ENCODE results near the gene CPA1.

CPA1 gene

DNA sequence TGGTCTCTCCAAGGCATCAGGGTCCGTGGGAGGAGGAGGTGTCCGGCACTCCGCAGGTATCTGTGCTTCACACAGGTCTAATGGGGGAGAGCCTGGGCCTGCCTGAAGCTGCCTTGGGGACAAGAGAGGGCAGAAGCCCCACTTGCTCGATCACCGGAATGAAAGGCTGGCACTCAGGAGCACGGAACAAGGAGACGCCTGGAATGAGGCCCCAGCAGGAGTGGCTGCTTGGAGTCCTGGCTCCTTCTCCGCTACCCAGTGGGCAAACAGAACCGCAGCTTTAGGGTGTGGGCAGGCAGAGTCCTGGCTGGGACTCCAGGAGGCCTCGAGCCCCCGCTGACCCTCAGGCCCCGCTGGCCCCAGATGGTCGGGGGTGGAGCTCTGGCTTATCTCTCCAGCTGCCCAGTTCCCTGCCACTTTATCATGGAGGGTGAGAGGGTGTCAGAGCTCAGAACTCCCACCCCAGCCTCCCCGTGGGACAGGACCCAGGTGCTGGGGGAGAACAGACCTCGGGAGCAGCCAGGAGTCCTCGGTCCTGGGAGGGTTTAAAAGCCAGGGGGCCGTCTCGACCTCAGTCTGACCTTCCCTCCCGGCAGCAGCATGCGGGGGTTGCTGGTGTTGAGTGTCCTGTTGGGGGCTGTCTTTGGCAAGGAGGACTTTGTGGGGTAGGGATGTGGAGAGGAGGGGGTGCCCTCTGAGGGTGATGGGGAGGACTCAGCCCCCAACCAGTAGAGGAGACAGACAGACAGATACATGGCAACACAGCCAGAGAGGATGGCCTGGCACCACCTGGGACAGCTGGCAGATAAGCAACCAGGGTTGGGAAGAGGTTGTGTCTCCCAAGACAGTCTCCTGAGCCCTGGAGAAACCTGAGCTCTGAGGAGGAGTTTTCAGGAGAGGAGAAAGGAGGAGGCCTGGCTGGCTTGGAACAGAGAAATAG is at the start of gene CPA1:
Gene CPA1 (plus strand): TSS at position 574 of the 940 bp plus-strand sequence. CDS start 27 bp downstream, at position 601.
- DNase-seq: no peak

DNA sequence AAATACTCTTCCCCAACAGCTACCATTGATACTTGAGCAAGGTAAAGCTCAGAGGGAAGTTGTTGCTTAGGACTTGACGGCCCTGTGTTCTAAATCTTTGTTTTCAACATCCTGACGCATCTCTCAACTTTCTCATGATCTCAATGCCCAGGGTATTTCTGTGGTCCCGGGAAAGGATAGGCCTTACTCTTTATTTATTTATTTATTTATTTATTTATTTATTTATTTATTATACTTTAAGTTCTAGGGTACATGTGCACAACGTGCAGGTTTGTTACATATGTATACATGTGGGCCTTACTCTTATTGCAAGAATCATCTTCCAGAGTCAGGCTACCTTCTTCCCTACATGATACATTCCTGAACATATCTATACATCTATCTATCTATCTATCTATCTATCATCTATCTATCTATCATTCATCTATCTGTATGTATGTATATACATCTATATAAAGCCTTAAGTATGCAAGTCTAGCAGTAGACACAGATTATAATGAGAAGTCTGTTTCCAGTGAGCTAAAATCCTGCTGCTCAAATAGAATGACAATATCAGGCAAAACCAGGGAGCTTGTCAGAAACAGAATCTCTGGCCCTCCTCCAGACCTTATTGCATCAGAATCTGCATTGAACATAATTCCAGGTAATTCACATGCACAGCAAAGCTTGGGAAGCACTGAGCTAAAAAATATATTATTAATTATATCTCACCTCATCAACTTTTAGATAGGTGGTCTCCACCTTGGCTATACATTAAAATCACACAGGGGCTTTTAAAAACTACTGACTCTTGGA is 47.8 kb upstream of the CPA1 start:
- no peak for DNase-seq

DNA sequence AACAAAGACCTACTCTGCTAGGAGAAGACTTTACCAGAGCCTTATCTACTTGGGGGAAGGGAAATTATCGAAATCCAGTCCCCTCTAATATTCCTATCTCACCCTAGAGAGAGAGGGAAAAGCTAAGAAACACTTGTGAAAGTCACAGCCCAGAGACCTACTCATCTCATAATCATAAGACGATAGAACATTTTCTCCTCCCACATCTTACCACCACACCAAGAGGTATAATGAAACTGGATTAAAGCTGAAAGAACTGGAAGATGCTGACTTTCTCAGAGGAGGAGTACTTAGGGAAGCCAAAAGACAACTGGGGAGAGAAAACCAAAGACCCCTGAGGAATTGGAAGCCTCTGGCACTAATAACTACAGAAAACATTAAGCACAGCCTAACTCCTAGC is 46.5 kb upstream of the CPA1 start:
- no peak for DNase-seq

DNA sequence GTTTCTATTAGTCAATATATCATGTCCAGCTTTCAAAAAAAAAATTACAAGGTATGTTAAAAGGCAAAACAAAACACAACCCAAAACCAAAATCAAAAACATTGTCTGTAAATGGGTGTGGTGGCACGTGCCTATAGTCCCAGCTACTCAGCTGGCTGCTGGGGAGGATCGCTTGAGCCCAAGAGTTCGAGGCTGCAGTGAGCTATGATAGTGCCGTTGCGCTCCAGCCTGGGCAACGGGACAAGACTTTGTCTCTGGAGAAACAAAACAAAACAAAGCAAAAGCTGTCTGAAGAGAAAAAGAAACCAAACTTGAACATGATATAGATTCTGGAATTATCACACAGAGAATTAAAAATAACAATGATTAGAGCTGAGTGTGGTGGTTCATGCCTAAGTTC is 46.0 kb upstream of the CPA1 start:
- DNase-seq: no peak

DNA sequence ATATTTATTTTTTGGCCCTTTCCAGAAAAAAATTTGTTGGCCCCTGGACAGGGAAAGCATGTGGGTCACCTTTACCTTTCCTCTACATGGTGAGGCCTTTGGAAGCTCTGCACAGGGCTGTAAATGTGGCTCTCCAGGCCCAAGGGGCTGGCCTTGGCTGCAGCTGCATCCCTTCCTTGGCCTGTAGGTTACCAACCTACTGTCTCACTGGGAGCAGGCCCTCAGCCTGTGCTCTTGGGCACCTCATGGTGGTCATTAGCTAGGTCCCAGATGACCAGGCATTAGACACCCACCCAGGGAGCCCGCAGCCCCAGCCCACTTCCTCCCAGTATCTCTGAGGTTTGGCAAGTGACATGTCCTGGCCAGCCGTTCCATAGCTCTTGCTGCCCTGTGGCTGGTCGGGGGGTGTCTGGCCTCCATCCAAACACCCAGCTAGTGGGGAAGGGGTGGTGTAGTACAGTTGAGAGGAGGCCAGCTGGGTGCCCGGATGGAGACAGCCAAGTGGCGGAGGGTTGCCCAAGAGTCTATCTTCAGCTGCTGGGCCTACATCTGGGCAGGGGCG is 42.8 kb upstream of the CPA1 start:
- DNase-seq: no peak

DNA sequence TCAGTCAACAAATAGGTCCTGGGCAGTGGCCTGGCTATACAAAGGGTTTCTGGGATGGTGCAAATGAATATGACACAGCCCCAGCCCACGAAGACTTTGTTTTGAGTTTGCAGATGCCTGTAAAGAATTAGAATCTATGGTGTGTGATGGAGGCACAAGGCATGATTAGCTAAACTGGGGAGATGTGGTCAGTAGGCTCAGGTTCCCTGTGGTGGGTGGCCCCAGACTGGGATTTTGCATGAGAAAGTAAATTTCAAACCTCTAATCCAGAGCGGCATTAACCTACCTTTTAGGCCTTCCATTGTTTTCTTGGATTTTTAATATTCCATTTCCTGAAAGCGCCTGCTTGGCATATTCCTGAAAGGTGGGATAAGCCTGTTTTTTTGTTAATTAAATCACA is 42.1 kb upstream of the CPA1 start:
- DNase-seq: no peak

DNA sequence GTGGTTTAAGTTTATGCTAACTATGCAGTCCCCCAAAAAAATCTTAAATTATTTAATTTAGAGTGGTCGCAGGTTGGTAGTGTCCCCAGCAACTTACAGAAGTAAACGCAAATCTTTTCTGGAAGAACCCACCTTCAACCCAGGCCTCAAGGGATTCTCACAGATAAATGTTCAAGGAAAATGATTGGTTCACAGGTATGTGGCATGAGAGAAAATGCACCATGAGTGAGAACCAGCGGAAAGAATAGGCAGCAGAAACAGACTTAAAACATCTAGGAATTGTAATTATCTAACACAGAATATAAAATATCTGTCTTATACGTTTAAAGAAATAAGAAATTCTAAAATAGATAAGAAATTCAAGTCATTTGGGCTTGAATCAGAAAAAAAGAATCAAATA is 38.4 kb upstream of the CPA1 start:
- no peak for DNase-seq

DNA sequence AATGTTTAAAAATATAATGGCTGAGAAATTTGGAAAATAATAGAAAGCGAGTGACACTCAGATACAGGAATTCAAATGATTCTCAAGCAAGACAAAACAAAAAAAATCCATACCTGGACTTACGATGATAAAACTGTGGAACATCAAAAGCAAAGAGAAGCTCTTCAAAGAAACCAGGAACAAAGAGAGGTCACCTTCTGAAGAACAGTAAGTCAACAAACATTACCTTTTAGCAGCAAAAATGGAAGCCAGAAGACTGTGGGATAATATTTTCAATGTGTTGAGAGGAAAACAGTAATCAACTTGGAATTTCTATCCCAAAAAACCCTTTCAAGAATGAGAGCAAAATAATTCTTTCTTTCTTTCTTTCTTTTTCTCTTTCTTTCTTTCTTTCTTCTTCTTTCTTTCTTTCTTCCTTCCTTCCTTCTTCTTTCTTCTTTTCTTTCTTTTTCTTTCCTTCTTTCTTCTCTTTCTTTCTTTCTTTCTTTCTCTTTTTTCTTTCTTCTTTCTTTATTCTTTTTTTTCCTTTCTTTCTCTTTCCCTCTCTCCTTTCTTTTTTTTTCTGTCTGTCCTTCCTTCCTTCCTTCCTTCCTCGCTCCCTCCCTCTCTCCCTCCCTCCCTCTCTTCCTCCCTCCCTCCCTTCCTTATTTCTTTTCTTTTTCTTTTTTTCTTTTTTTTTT is 37.5 kb upstream of the CPA1 start:
- no peak for DNase-seq

DNA sequence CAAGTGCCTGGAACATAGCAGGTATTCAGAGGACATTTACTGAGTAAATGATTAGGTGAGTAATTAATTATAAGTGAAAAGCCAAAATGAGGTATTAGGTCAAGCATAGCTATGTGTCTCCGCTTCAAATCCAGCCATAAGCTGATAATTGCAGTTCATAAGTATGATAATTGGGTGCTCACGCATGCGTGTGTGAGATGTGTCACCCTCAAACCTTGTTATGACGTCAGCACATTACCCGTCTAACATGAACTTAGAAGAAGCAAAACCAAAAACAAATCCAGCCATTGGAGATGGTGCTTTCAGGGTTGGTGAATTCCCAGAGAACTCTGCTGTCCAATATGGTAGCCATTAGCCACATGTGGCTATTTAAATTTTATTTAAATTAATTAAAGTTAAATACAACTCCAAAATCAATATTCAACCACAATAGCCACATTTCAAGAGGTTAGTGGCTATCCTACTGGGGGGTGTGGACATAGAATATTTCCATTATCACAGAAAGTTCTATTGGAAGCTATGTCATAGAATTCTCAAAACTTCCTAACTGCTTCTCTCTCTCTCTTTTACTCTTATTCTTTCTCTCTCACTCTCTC is 35.9 kb upstream of the CPA1 start, which contains the start of gene CPA5:
Gene CPA5 (plus strand): TSS at position 546 of the 596 bp plus-strand sequence. CDS start 1,670 bp downstream, outside the sequence.
- no peak for DNase-seq

DNA sequence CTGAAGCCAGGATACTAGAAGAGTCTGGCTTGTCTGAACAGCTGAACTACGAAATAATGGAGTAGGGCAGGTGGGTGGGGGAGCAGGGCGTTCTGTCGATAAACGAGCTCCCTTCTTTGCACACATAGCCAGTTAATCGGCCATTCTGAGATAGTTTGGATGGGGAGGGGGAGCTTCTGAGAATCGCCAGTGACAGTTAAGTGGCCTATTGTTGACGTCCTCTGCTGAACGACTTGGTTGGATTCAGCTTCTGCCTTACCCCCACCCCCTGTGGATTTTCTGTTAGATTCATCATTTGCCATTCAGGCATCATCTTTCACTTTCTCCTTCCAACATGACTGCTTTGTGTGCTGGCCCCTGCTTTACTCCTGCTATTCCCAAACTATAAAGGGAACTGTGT is 35.2 kb upstream of the CPA1 start:
- DNase-seq: no peak

DNA sequence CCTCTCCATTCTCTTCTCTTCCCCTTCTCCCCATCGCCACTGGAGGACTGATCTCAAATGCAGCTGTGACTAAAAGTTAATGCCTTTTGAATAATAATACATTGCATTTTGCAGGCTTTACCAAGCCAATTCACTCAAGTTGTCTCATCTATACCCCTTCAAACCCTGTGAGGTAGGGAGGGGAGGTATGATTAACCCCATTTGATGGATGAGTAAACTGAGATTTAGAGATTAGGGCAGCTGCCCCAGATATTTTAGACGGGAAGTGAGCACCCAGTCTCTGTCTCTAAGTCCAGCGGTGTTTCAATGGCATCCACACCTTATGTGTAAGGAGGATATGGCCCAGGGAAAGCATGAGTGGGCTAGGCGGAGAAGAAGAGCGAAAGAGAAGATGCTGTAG is 34.6 kb upstream of the CPA1 start:
- no peak for DNase-seq

DNA sequence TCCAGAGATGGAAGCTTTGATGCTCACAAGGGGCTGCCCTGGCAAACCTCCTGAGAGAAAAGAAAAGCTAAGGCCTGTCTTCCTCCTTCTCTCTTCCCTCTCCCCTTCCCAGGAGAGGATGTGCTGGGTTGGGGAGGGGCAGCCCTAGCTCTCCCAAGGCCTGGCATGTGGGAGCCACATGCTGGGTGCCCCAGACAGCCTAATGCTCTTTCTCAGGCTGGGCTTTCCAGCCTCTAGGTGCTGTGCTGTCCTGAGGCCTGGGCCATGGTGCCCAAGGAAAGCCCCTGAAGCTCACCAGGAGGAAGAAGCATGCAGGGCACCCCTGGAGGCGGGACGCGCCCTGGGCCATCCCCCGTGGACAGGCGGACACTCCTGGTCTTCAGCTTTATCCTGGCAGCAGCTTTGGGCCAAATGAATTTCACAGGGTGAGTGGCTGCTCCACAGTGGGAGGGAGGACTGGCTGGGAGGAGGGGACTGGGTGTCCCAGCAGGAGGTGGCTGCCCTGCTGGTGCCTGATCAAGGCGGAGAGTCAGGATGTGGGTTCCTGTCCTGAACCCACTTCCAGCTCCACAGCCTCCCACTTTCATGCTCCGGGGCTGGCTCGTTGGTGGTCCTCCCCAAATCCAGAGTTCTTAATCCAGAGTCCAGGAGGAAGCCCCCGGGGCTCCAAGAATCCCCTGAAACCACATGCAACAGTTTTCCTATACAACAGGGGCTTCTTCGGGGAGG is 34.0 kb upstream of the CPA1 start:
- DNase-seq: no peak

DNA sequence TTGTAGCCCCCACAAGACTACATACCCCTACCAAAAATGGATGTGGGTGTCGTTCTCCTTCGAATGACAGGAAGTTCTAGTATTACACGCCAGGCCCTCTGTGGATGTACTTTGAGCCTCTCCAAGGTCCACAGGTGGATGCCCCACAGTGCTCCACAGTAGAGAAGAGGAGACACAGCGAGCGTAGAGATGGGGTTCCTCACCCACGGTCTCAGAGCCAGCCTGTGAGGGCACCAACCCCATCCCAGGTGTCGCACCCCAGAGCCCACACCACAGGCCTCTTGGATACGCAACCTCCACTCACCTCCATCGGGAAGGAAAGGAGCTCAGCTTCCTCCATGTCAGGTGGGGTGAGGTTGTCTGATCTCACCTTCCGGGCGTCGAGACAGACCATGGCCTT is 33.4 kb upstream of the CPA1 start:
- DNase-seq: no peak

DNA sequence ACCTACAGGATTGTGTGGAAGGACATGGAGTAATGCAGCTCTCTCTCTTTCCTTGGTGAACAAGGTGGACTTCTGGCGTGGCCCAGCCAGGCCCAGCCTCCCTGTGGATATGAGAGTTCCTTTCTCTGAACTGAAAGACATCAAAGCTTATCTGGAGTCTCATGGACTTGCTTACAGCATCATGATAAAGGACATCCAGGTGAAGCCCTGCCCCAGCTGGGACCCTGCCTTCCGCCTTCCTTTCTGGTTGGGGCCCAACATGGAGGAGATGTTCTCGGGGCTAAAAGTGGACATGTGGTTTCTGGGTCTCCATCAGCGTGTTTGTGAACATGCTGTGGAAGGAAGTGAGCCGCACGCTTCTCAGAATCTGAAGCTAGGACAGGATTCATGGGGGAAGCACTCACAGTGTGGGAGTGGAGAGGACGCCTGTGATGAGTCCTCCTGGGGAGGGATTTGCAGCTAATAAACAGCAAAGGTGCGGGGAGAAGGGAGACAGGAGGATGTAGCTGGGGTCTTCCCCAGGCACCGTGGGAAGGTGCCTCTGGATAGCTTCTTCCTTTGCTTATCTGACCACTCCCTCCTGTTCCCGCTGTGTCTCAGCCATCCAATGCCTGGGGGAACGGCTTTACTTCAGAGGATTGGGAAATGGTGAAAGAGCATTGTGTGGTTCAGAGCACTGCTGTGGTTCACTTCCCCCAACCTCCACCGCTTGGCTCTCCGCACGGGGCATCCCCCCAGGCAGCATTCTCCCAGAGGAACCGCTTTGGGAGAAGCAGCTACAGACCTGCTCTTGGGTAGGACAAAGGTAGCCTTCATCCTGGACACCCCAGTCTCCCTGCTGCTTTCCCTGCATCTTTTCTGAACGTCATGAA is 30.1 kb upstream of the CPA1 start:
- DNase-seq: peak; percentile 76

DNA sequence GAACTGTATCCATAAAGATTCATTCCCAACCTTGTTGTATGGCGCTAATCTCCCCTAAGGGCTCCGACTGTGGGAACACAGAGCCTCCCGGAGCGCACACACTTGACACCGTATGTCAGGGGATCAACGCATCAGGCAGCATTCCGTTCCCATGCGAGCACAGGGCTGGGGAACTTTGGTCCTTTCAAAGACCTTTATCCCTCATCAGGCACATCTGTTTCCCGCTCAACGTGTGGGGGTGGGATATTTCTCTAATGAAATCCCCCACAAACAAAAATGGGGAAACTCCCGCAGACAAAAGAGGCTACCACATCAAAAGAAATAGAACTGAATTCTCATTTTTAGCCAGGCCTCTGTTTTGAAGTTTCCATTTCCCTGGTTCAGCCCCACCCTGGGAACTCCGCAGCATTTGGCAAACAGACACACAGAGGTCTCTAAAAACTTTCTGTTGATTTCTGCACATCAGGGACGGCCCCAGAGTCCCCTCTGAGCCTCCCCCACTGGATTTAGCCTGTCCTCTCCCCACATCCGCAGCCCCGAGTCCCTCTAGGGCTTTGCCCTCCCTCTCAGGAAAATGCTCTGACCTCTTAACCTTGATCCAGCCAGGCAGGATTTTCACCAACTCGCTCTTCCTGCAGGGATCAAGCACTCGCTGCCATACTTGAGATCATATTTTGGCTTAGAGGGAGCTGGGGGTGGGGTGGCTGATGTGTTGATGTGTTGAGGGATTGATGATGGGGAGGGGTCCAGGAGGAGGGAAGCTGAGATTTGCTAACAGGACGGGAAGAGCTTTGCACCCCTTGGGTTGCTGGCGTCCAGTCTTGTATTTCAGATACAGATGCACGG is 29.1 kb upstream of the CPA1 start:
- DNase-seq: peak; percentile 58

DNA sequence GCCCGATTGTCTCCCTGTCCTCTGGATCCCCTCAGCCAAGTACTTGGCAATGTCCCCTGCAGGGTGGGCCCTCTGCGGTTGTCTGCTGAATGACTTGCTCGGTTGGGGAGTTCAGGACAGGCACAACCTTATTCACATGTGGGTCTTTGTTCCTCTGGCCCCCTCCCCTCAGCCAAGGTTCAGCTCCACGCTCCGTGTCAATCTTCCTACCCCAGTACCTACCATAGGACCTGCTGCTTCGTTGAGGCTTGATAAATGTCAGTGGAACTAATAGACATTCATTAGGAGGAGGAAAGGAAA is 28.6 kb upstream of the CPA1 start:
- no peak for DNase-seq

DNA sequence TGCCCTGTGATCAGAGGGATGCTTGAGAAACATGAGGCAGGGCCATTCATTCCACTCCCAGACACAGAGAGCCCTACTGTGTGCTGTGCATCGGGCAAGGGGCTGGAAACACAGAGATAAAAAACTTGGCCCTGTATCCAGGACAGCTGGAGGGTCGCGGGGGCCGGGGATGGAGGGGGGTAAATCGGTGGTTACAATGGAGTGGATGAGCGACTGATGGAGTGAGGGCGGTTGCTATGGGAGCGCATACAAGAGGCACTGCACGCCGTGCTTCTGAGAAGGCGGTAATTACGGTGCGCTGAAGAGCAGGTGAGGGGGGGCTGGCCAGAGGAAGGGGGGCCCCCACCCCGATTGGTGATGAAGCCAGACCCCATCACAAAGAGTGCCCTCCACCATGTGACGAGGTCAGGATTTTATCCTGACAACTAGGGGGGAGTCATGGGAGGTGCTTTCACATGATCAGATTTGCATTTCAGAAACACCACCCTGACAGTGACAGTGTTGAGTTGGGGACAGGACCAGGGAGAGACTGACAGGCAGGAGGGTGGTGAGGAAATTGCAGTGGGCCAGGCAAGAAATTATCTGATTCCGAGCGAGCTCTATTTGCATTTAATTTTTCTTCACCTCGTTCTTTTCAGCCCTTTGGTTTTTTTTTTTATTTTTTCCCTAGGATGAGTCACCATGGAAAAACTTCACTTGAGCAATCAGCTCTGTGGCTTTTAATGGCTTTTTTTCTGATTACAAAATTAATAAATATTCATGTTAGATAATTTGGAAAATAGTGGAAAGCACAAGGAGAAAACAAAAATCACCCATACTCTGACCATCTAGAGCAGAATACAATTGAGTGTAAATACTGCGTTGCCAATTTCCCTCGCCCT is 27.9 kb upstream of the CPA1 start:
- DNase-seq: peak; percentile 78

DNA sequence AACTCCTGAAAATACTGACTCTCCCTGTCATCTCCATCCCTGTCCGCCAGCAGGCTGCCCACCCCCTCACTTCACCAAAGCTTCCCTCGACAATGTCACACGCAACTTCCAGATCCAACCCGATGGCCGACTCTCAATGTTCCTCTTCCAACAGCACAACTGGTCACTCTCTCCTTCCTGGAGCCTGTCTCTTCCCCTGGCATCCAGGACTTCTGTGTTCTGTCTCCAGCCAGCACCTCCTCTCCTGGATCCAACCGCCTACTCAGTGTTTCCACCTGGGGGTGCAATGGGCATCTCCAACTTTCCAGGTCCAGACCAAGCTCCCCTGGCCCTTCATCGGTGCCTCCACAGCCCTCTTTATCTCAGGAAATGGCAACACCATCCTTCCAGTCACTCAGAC is 27.1 kb upstream of the CPA1 start:
- DNase-seq: no peak
